GM12878 (cell line): ENCODE data around the gene TBC1D8. TPM values are rescaled to one million over a fixed set of nuclear protein-coding genes. Genes with fewer than 3 reads are reported as not detected.

ENCODE experiments used
- ATAC-seq: fragments of 200-7000 bp; cut with Tn5 transposase; 3 replicates; pipeline ENCODE4 v1.9.1; 2020; ENCODE audit warnings: mild to moderate bottlenecking, moderate library complexity
- BruUV-seq: library from RNA; stranded (reverse); fragments of 400-500 nt; replicated peaks from 2 replicates; lab custom pipeline; 2021; lab: Mats Ljungman, UMichigan
- CTCF ChIA-PET: fragments of 300-600 bp; sonication (Branson Sonifier 250); formaldehyde crosslinking; extraction: SDS; loops from one replicate; lab custom pipeline; 2021; ENCODE audit warnings: inconsistent platforms; lab: Yijun Ruan, JAX
- POLR2A ChIA-PET: fragments of 350-600 bp; formaldehyde crosslinking; extraction: SDS; loops from one replicate; lab custom pipeline; 2021; ENCODE audit warnings: inconsistent platforms; lab: Charles Lee
- RAD21 ChIA-PET: fragments of 300-600 bp; sonication (Branson Sonifier 250); formaldehyde crosslinking; loops from one replicate; lab custom pipeline; 2023; ENCODE audit warnings: antibody characterized with exemption; ENCODE audit not compliant: unreplicated experiment; lab: Charles Lee
- SMC1A ChIA-PET: fragments of 300-600 bp; sonication (Branson Sonifier 250); formaldehyde crosslinking; loops from one replicate; lab custom pipeline; 2023; ENCODE audit not compliant: unreplicated experiment, uncharacterized antibody; lab: Charles Lee
- DNase-seq: peaks from one replicate; pipeline ENCODE4 v3.0.0-alpha.2; 2011; ENCODE audit warnings: low read depth, low spot score
- FAIRE-seq: peaks from 3 replicates; lab custom pipeline; 2011; peaks lifted over from hg19 to GRCh38; lab: Jason Lieb, UNC
- H2AFZ ChIP-seq: 2 replicates; pipeline ENCODE4 v1.6.0; 2011; ENCODE audit warnings: low read depth, low read length, control low read depth; ENCODE audit not compliant: control insufficient read depth
- H3K27ac ChIP-seq: 2 replicates; pipeline ENCODE4 v1.5.1; 2011; ENCODE audit warnings: control low read depth; ENCODE audit not compliant: control insufficient read depth, insufficient read depth
- H3K27me3 ChIP-seq, 2 experiments: replicated peaks in 1 of 2; 2 replicates each; pipeline versions ENCODE4 v1.6.0 to v1.6.1; 2011; ENCODE audit warnings: low read length in 1 of 2; ENCODE audit not compliant: control insufficient read depth in 2 of 2, insufficient read depth in 2 of 2
- H3K36me3 ChIP-seq, 2 experiments: 2 replicates each; pipeline ENCODE4 v1.5.1; 2011; ENCODE audit warnings: low read length in 1 of 2; ENCODE audit not compliant: control insufficient read depth in 2 of 2, insufficient read depth in 2 of 2
- H3K4me1 ChIP-seq: 2 replicates; pipeline ENCODE4 v1.6.1; 2011; ENCODE audit warnings: mild to moderate bottlenecking, low read length, moderate library complexity, mixed read lengths; ENCODE audit not compliant: control insufficient read depth, insufficient read depth
- H3K4me2 ChIP-seq: 2 replicates; pipeline ENCODE4 v1.6.0; 2011; ENCODE audit warnings: control low read depth; ENCODE audit not compliant: control insufficient read depth, insufficient read depth
- H3K4me3 ChIP-seq: fragments of 200-600 bp; sonication (generic); 2 replicates; pipeline ENCODE4 v1.5.1; 2016
- H3K79me2 ChIP-seq: 2 replicates; pipeline ENCODE4 v1.6.0; 2011; ENCODE audit warnings: low read length; ENCODE audit not compliant: control insufficient read depth, insufficient read depth
- H3K9ac ChIP-seq: 2 replicates; pipeline ENCODE4 v1.8.0; 2011; ENCODE audit warnings: low read length, control low read depth, mixed read lengths; ENCODE audit not compliant: control insufficient read depth, insufficient read depth
- H3K9me3 ChIP-seq: replicated peaks from 3 replicates; pipeline ENCODE4 v1.5.1; 2011; ENCODE audit warnings: mild to moderate bottlenecking, low read length; ENCODE audit not compliant: control insufficient read depth, insufficient read depth
- H4K20me1 ChIP-seq: 2 replicates; pipeline ENCODE4 v1.6.0; 2011; ENCODE audit not compliant: control insufficient read depth, insufficient read depth
- BCLAF1 ChIP-seq: fragments of 450-650 bp; IDR thresholded peaks from 2 replicates; pipeline ENCODE4 v1.6.1; 2017; ENCODE audit warnings: antibody characterized with exemption, mild to moderate bottlenecking, moderate library complexity
- EED ChIP-seq: sonication (generic); IDR thresholded peaks from 2 replicates; pipeline ENCODE4 v1.6.1; 2016; ENCODE audit warnings: antibody characterized with exemption, low read depth
- ETV6 ChIP-seq, 2 experiments: fragments of 450-650 bp in 1 of 2; IDR thresholded peaks in 1 of 2; conservative IDR thresholded peaks in 1 of 2; 2 replicates each; pipeline ENCODE4 v1.6.1; 2014; ENCODE audit warnings: antibody characterized with exemption in 1 of 2, borderline replicate concordance in 1 of 2, low read depth in 1 of 2, mild to moderate bottlenecking in 1 of 2, moderate library complexity in 1 of 2
- IKZF1 ChIP-seq: fragments of 450-650 bp; conservative IDR thresholded peaks from 2 replicates; pipeline ENCODE4 v1.6.1; 2017; ENCODE audit warnings: antibody characterized with exemption, mild to moderate bottlenecking
- NKRF ChIP-seq: fragments of 450-650 bp; conservative IDR thresholded peaks from 2 replicates; pipeline ENCODE4 v1.6.1; 2017; ENCODE audit warnings: mild to moderate bottlenecking, moderate library complexity
- SMARCA5 ChIP-seq: fragments of 450-650 bp; IDR thresholded peaks from 2 replicates; pipeline ENCODE4 v1.6.1; 2017; ENCODE audit warnings: mild to moderate bottlenecking
- WGBS: methylation state at CpG from one replicate; pipeline ENCODE4 v1.1.6; 2016; ENCODE audit warnings: low lambda C conversion rate; ENCODE audit not compliant: insufficient replicate concordance, insufficient coverage; ENCODE audit errors: missing lambda C conversion rate; 5-methylcytosine and 5-hydroxymethylcytosine counted together
- in situ Hi-C: fragments of 300-500 bp; cut with MboI; formaldehyde crosslinking; loops from 9 replicates; pipeline ENCODE4 v1.14.3; 2018; ENCODE audit warnings: mixed read lengths
- intact Hi-C: fragments of 100-400 bp; cut with micrococcal nuclease; formaldehyde crosslinking; loops from one replicate; pipeline ENCODE4 v1.14.2; 2022; ENCODE audit not compliant: unreplicated experiment
- polyA plus RNA-seq, 11 experiments: library from polyadenylated mRNA; depleted of rRNA in 4 of 11; unstranded in 6 of 11; stranded (reverse) in 5 of 11; fragments of >200 nt; fragmentation: Nextera tagmentation in 4 of 11; fragmentation: Illumina TruSeq in 1 of 11; extraction: Ambion mirVana in 4 of 11; extraction: Trizol in 1 of 11; gene quantifications; 1 replicate in 1 of 11; 2 replicates in 10 of 11; pipeline versions ENCODE4 v1.2.1 to v1.2.3, GENCODE V29; 2011 to 2016; ENCODE audit warnings: inconsistent platforms in 2 of 11, missing spikeins in 2 of 11, low read depth in 1 of 11
- total RNA-seq, 4 experiments: library from RNA; depleted of rRNA in 3 of 4; stranded (reverse); fragments of >200 nt in 3 of 4; fragmentation: Illumina TruSeq in 1 of 4; extraction: Trizol in 1 of 4; gene quantifications; 2 replicates each; pipeline versions ENCODE4 v1.2.1 to v1.2.3, GENCODE V29; 2013 to 2021

TBC1D8 gene
- total and polyA plus RNA-seq, 10 of the 15 experiments (the other 5 are each of a cell fraction or from before 2014, with no cell fraction given), result 0.80 to 4.9 (median 4.4) TPM

GRCh38 chr2:101109451-101110118 lies 41.6 kb downstream of the TBC1D8 start:
- H2AFZ ChIP-seq, result no peak overlapping the region
- 51% methylated on average over 14 of the region's 14 CpGs for WGBS
- no peak for ATAC-seq
- H3K4me3 ChIP-seq, result no peak overlapping the region
- TF ChIP-seq ETV6 (conservative IDR thresholded peaks at IDR 0.05 in 1 of 2, IDR thresholded peaks at IDR 0.05 in 1 of 2; ENCODE audit: borderline replicate concordance in 1 of 2, low read depth in 1 of 2), result no peak
- no peak for TF ChIP-seq NKRF
- TF ChIP-seq SMARCA5, result no peak
- no peak for TF ChIP-seq BCLAF1
- TF ChIP-seq EED, result no peak
- no peak for TF ChIP-seq IKZF1
- ChIA-PET CTCF (no interaction called here), SMC1A (interaction anchor here (0.7 kb wide), 1 partner anchor 11 kb away, joined by 3 read pairs; no protein-coding TSS in a partner anchor), RAD21 (no interaction called here), POLR2A (no interaction called here)
- FAIRE-seq, result no peak
- in situ Hi-C loops (no loop called here), intact Hi-C loops (no loop called here)
- H3K4me1 ChIP-seq, result peaks cover 12% of the 10 kb centered on the region
- no TSS peak for BruUV-seq
- no peak for DNase-seq
- H3K9me3 ChIP-seq, result no peaks in the 10 kb centered on the region
- H3K27me3 ChIP-seq, result no peaks in the 10 kb centered on the region
- H3K79me2 ChIP-seq, result no peaks in the 10 kb centered on the region; the same call in 1 of the 2 replicates
- no peak overlapping the region for H3K4me2 ChIP-seq
- no peak overlapping the region for H3K27ac ChIP-seq
- H3K9ac ChIP-seq, result no peak overlapping the region
- no peaks in the 10 kb centered on the region for H3K36me3 ChIP-seq
- no peaks in the 10 kb centered on the region for H4K20me1 ChIP-seq
